Measurements from ENCODE around the gene CYP4F3. TPM values are rescaled to one million over a fixed set of nuclear protein-coding genes. Genes with fewer than 3 reads are reported as not detected.

Gene CYP4F3
- total RNA-seq, 1 donor from 2014 or later: 2.9 TPM

DNA sequence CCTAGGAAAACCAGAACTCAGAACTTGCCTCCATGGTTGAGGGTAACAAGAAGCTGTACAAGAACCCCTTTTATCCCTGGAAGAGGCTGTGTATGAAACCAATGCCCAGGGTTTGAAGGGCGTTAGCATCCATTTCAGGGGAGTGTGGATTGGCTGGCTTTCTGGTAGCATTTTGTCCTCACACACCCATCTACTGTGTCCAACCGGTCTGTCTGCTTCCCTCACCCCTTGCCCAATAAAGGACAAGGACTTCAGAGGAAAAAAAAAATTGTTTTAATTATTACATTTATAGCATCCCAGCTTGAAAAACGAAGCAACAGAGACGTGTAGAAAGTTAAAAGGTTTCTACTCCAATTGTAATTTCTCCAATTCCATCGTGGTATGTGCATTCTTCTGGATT, 28.4 kb upstream of the CYP4F3 start:
- TF ChIP-seq, protein P1, sequence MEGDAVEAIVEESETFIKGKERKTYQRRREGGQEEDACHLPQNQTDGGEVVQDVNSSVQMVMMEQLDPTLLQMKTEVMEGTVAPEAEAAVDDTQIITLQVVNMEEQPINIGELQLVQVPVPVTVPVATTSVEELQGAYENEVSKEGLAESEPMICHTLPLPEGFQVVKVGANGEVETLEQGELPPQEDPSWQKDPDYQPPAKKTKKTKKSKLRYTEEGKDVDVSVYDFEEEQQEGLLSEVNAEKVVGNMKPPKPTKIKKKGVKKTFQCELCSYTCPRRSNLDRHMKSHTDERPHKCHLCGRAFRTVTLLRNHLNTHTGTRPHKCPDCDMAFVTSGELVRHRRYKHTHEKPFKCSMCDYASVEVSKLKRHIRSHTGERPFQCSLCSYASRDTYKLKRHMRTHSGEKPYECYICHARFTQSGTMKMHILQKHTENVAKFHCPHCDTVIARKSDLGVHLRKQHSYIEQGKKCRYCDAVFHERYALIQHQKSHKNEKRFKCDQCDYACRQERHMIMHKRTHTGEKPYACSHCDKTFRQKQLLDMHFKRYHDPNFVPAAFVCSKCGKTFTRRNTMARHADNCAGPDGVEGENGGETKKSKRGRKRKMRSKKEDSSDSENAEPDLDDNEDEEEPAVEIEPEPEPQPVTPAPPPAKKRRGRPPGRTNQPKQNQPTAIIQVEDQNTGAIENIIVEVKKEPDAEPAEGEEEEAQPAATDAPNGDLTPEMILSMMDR (IDR thresholded peaks at IDR 0.05; ENCODE audit: insufficient read depth, low read length, severe bottlenecking): no peak
- FAIRE-seq (no peak), DNase-seq (ENCODE audit: low read depth) (no peak)
- Histone ChIP-seq H3K27me3 (ENCODE audit: control insufficient read depth, insufficient read depth, low read length) (no peaks in the 10 kb centered on the region), H3K4me3 (ENCODE audit: low read depth, low read length) (no peak overlapping the region), H3K36me3 (ENCODE audit: control insufficient read depth, insufficient read depth, low read length) (no peaks in the 10 kb centered on the region)

DNA sequence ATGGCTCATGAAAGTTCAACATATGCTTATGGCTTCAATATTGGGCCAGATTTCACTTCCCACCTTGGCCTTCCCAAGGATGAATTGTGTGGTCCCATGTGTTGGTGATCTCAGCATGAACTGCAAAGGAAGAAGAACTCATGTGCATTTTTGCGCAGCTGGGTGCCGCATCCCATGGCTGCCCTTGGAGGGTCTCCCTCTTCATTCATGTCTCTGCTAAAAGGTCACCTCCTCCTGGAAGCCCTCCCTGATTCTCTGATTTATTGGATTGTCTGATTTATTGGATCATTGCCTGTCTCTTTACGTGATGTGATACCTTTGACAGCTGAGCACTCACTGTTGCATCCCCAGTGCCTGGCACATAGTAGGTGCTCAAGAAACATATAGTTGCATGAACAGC, 27.4 kb upstream of the CYP4F3 start:
- no peak for FAIRE-seq
- Histone ChIP-seq H3K27me3 (ENCODE audit: control insufficient read depth, insufficient read depth, low read length) (no peaks in the 10 kb centered on the region), H3K4me3 (ENCODE audit: low read depth, low read length) (no peak overlapping the region), H3K36me3 (ENCODE audit: control insufficient read depth, insufficient read depth, low read length) (no peaks in the 10 kb centered on the region)
- TF ChIP-seq, protein P1 (IDR thresholded peaks at IDR 0.05; ENCODE audit: insufficient read depth, low read length, severe bottlenecking): no peak
- DNase-seq (ENCODE audit: low read depth): no peak

DNA sequence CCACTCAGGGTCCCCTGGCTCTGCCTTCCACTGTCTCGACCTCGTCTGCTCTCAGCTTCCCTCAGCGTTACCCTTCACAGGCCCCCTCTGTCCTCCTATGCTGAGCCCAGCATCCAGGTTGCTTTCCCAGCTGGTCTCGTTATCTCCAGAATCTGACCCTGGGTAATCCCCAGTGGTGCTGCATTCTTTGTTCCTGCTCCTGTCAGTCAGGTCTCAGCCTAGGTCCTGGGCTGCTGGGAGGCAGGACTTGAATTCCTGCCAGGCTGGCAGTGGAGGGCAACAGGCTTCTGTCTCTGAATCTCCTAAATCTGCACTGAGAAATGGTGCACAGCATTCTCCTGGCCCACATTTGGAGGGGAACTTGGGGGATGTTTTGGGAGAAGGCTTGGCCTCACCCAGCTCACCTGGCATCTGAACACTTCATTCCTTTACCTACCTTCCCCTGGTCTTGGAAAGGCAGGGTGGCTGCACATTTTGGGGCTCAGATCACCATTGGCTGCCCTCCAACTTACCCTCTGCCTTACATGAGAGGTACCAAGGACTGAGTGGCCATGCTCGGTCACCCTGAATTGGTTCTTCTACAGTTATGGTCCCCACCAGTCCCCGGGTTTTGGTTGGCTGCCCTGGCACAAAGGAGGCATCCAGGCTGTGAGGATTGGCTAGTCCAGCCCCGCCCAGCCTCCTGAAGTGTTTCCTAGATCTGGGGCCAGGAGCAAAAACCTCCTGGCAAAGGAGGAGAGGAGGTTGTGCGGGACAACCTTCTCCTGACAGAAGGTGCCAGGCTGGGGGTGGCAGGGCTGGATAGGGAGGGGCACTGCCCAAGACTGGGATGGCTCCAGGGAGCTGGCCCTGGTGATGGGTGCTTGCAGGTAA, 26.0 kb upstream of the CYP4F3 start, which contains the start of gene CYP4F8:
Gene CYP4F8 (plus strand): TSS at position 712 of the 873 bp plus-strand sequence. CDS start 399 bp downstream, outside the sequence.
- Histone ChIP-seq H3K27me3 (ENCODE audit: control insufficient read depth, insufficient read depth, low read length) (no peaks in the 10 kb centered on the region), H3K36me3 (ENCODE audit: control insufficient read depth, insufficient read depth, low read length) (no peaks in the 10 kb centered on the region), H3K4me3 (ENCODE audit: low read depth, low read length) (no peak within 1 kb of the TSS)
- DNase-seq (ENCODE audit: low read depth) (no peak), FAIRE-seq (no peak)
- TF ChIP-seq, protein P1 (IDR thresholded peaks at IDR 0.05; ENCODE audit: insufficient read depth, low read length, severe bottlenecking): no peak

DNA sequence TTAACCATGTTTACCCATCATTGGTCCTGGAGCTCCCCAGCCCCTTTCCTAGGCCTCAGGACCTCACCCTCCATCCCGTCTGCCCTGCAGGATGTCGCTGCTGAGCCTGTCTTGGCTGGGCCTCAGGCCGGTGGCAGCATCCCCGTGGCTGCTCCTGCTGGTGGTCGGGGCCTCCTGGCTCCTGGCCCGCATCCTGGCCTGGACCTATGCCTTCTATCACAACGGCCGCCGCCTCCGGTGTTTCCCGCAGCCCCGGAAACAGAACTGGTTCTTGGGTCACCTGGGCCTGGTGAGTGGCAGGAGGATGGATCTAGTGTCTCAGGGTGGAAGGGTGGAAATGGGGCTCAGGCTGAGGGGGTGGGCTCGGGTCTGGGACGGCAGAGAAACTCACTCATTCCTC, 25.2 kb upstream of the CYP4F3 start:
- DNase-seq (ENCODE audit: low read depth) (no peak), FAIRE-seq (no peak)
- Histone ChIP-seq H3K36me3 (ENCODE audit: control insufficient read depth, insufficient read depth, low read length) (no peaks in the 10 kb centered on the region), H3K4me3 (ENCODE audit: low read depth, low read length) (no peak overlapping the region), H3K27me3 (ENCODE audit: control insufficient read depth, insufficient read depth, low read length) (no peaks in the 10 kb centered on the region)
- TF ChIP-seq, protein P1 (IDR thresholded peaks at IDR 0.05; ENCODE audit: insufficient read depth, low read length, severe bottlenecking): no peak

DNA sequence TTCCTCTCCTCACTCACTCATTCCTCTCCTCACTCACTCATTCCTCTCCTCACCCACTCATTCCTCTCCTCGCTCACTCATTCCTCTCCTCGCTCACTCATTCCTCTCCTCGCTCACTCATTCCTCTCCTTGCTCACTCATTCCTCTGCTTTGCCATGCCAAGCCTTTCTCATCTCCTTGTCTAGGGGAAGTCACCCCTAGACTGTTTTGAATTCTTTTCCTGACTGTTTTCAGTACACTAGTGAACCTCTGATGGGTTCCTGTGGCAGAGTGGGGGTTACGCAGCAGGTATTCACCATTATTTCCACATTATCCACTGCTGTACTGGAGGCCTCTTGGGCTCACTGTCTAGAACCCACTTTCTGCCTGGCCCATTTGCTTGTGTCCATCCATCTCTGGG, 24.5 kb upstream of the CYP4F3 start:
- Histone ChIP-seq H3K4me3 (ENCODE audit: low read depth, low read length) (no peak overlapping the region), H3K27me3 (ENCODE audit: control insufficient read depth, insufficient read depth, low read length) (no peaks in the 10 kb centered on the region), H3K36me3 (ENCODE audit: control insufficient read depth, insufficient read depth, low read length) (no peaks in the 10 kb centered on the region)
- FAIRE-seq (no peak), DNase-seq (ENCODE audit: low read depth) (no peak)
- TF ChIP-seq, protein P1 (IDR thresholded peaks at IDR 0.05; ENCODE audit: insufficient read depth, low read length, severe bottlenecking): no peak
